ENCODE results near the gene ANKRD16.

GRCh38 chr10:5817322-5818047 is 72.2 kb downstream of the ANKRD16 start:
- TF ChIP-seq CTCF (IDR thresholded peaks at IDR 0.05) (no peak), MLX (CRISPR knock-in tag; IDR thresholded peaks at IDR 0.05) (no peak), FOXP1 (CRISPR knock-in tag; IDR thresholded peaks at IDR 0.05; ENCODE audit: borderline replicate concordance) (no peak), ATF6 (CRISPR knock-in tag; IDR thresholded peaks at IDR 0.05) (no peak), NFYB (CRISPR knock-in tag; conservative IDR thresholded peaks at IDR 0.05; ENCODE audit: low read depth) (no peak)
- TF ChIP-seq, protein P1, sequence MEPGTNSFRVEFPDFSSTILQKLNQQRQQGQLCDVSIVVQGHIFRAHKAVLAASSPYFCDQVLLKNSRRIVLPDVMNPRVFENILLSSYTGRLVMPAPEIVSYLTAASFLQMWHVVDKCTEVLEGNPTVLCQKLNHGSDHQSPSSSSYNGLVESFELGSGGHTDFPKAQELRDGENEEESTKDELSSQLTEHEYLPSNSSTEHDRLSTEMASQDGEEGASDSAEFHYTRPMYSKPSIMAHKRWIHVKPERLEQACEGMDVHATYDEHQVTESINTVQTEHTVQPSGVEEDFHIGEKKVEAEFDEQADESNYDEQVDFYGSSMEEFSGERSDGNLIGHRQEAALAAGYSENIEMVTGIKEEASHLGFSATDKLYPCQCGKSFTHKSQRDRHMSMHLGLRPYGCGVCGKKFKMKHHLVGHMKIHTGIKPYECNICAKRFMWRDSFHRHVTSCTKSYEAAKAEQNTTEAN (CRISPR knock-in tag; IDR thresholded peaks at IDR 0.05), result no peak

Measured in WTC11 (cell line).